Smooth muscle cell (in vitro differentiated cells): Measurements from ENCODE around the gene PPRC1. TPM values are rescaled to one million over a fixed set of nuclear protein-coding genes. Genes with fewer than 3 reads are reported as not detected.

Experiments used
- DNase-seq: peaks from one replicate; lab custom pipeline; 2025; ENCODE audit not compliant: unreplicated experiment; lab: John Stamatoyannopoulos, UW
- H2AFZ ChIP-seq: fragments of 200-600 bp; sonication (generic); 2 replicates; pipeline ENCODE4 v1.6.0; 2016; ENCODE audit warnings: antibody characterized with exemption, low read depth, mild to moderate bottlenecking
- H3F3A ChIP-seq: fragments of 200-600 bp; sonication (generic); 2 replicates; pipeline ENCODE4 v1.6.0; 2017; ENCODE audit warnings: antibody characterized with exemption, low read depth
- H3K27ac ChIP-seq: fragments of 200-600 bp; sonication (generic); 2 replicates; pipeline ENCODE4 v1.5.1; 2016; ENCODE audit warnings: low read depth, mild to moderate bottlenecking
- H3K27me3 ChIP-seq: fragments of 200-600 bp; sonication (generic); 2 replicates; pipeline ENCODE4 v1.6.1; 2016; ENCODE audit warnings: low read depth, mild to moderate bottlenecking
- H3K36me3 ChIP-seq: fragments of 200-600 bp; sonication (generic); 2 replicates; pipeline ENCODE4 v1.5.1; 2016; ENCODE audit warnings: low read depth
- H3K4me1 ChIP-seq: fragments of 200-600 bp; sonication (generic); 2 replicates; pipeline ENCODE4 v1.5.1; 2016; ENCODE audit warnings: low read depth
- H3K4me2 ChIP-seq: fragments of 200-600 bp; sonication (generic); 2 replicates; pipeline ENCODE4 v1.6.0; 2016; ENCODE audit warnings: mild to moderate bottlenecking
- H3K4me3 ChIP-seq: fragments of 200-600 bp; sonication (generic); 2 replicates; pipeline ENCODE4 v1.5.1; 2016; ENCODE audit warnings: mild to moderate bottlenecking
- H3K79me2 ChIP-seq: fragments of 200-600 bp; sonication (generic); 2 replicates; pipeline ENCODE4 v1.6.0; 2016; ENCODE audit warnings: low read depth, mild to moderate bottlenecking
- H3K9ac ChIP-seq: fragments of 200-600 bp; sonication (generic); 2 replicates; pipeline ENCODE4 v1.6.0; 2016; ENCODE audit warnings: low read depth
- H3K9me3 ChIP-seq: fragments of 200-600 bp; sonication (generic); replicated peaks from 2 replicates; pipeline ENCODE4 v1.5.1; 2016; ENCODE audit warnings: low read depth
- H4K20me1 ChIP-seq: fragments of 200-600 bp; sonication (generic); 2 replicates; pipeline ENCODE4 v1.6.0; 2016; ENCODE audit warnings: low read depth
- CTCF ChIP-seq: fragments of 200-600 bp; sonication (generic); IDR thresholded peaks from 2 replicates; pipeline ENCODE4 v1.5.1; 2017; ENCODE audit warnings: borderline replicate concordance, mild to moderate bottlenecking, antibody characterized with exemption; ENCODE audit not compliant: insufficient read depth, poor library complexity, severe bottlenecking
- WGBS: methylation state at CpG from one replicate; pipeline ENCODE4 v1.1.7; 2016; ENCODE audit warnings: low lambda C conversion rate; 5-methylcytosine and 5-hydroxymethylcytosine counted together
- polyA plus RNA-seq: library from polyadenylated mRNA; unstranded; fragments of >200 nt; fragmentation: Nextera tagmentation; extraction: Ambion mirVana; gene quantifications from 2 replicates; pipeline ENCODE4 v1.2.1, GENCODE V29; 2016
- total RNA-seq: library from RNA; depleted of rRNA; stranded (reverse); fragments of >200 nt; gene quantifications from 2 replicates; pipeline ENCODE4 v1.2.3, GENCODE V29; 2014

The PPRC1 gene
- total and polyA plus RNA-seq, 2 experiments from 2014 or later = 36.0 to 38.1 TPM

DNA sequence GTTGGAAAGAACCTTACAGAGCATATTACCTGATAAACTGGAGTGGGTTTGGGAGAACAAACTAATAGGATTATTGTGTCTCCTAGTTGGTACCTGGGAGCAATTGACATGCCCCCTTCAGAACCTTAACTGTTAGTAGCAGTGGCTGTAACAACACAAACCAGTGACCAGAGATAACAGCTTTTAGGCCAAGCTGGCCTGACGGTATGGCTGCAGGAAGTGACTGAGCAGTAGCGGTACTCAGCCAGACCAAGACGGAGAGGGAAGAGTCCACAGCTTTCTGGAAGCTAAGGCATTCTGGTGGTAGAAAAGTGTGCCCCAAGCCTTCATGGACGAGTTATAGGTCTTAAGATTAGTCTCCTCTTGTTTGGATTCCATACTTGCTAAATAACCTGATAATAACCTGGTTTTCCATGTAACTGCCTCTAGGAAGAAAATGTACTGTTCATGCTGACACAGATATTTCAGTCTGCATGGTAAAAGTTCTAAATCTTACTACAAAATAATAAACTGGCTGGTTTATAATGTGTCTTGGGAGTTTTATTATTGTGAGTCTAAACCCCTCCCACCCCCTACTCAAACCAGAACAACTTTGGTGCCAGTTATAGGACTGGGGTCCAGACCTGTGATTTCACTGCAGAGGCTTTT lies 30.6 kb downstream of the PPRC1 start:
- DNase-seq = no peak
- no peak for TF ChIP-seq CTCF

GRCh38 chr10:102167861-102168260 lies 35.0 kb downstream of the PPRC1 start:
- H3K27ac ChIP-seq = no peak overlapping the region
- H3F3A ChIP-seq = peaks cover 4% of the 10 kb centered on the region
- no peaks in the 10 kb centered on the region for H3K79me2 ChIP-seq
- H3K4me1 ChIP-seq = no peaks in the 10 kb centered on the region
- H3K9ac ChIP-seq = no peak overlapping the region
- no peak for TF ChIP-seq CTCF
- H3K4me2 ChIP-seq = no peak overlapping the region
- peaks cover 3% of the 10 kb centered on the region for H4K20me1 ChIP-seq
- no peaks in the 10 kb centered on the region for H3K27me3 ChIP-seq
- H2AFZ ChIP-seq = no peak overlapping the region
- H3K36me3 ChIP-seq = no peaks in the 10 kb centered on the region
- WGBS = 75% methylated on average over 1 of the region's 1 CpG
- no peak overlapping the region for H3K4me3 ChIP-seq
- no peak for DNase-seq
- H3K9me3 ChIP-seq = no peaks in the 10 kb centered on the region

More for the DNA sequence above, 30.6 kb downstream of the PPRC1 start:
- Histone ChIP-seq H3K36me3 (peaks cover 23% of the 10 kb centered on the region), H3K79me2 (peaks cover under 1% of the 10 kb centered on the region), H3K27ac (no peak overlapping the region), H3K4me1 (no peaks in the 10 kb centered on the region), H3K4me3 (no peak overlapping the region), H4K20me1 (peaks cover 5% of the 10 kb centered on the region), H2AFZ (no peak overlapping the region), H3K9me3 (no peaks in the 10 kb centered on the region), H3K4me2 (no peak overlapping the region), H3K27me3 (no peaks in the 10 kb centered on the region), H3K9ac (no peak overlapping the region), H3F3A (peaks cover 4% of the 10 kb centered on the region)
- 68% methylated on average over 4 of the region's 4 CpGs for WGBS

- H3K79me2 ChIP-seq = no peaks in the 10 kb centered on the region
- H4K20me1 ChIP-seq = no peaks in the 10 kb centered on the region
- no peak overlapping the region for H3K4me2 ChIP-seq
- no peaks in the 10 kb centered on the region for H3K9me3 ChIP-seq
- H3K36me3 ChIP-seq = no peaks in the 10 kb centered on the region
- no peak overlapping the region for H3K4me3 ChIP-seq
- no peaks in the 10 kb centered on the region for H3K4me1 ChIP-seq
- no peaks in the 10 kb centered on the region for H3K27me3 ChIP-seq
- peaks cover 4% of the 10 kb centered on the region for H3F3A ChIP-seq
- no peak for DNase-seq
- H2AFZ ChIP-seq = no peak overlapping the region
- H3K9ac ChIP-seq = no peak overlapping the region
- WGBS = 94% methylated on average over 3 of the region's 3 CpGs
- H3K27ac ChIP-seq = no peak overlapping the region
- TF ChIP-seq CTCF = no peak
These were observed 37.8 kb downstream of the PPRC1 start for GRCh38 chr10:102170602-102171001.

- no peaks in the 10 kb centered on the region for H3K27me3 ChIP-seq
- DNase-seq = no peak
- H4K20me1 ChIP-seq = no peaks in the 10 kb centered on the region
- no peak for TF ChIP-seq CTCF
- no peak overlapping the region for H3K4me2 ChIP-seq
- 95% methylated on average over 8 of the region's 8 CpGs for WGBS
- no peak overlapping the region for H2AFZ ChIP-seq
- no peak overlapping the region for H3K9ac ChIP-seq
- no peaks in the 10 kb centered on the region for H3K4me1 ChIP-seq
- no peak overlapping the region for H3K4me3 ChIP-seq
- peaks cover 4% of the 10 kb centered on the region for H3F3A ChIP-seq
- no peaks in the 10 kb centered on the region for H3K79me2 ChIP-seq
- no peak overlapping the region for H3K27ac ChIP-seq
- H3K36me3 ChIP-seq = no peaks in the 10 kb centered on the region
- H3K9me3 ChIP-seq = no peaks in the 10 kb centered on the region
These were observed 39.4 kb downstream of the PPRC1 start for GRCh38 chr10:102172288-102172687.
